GM23338 (cell line): ENCODE data around the gene CRYM. TPM values are rescaled to one million over a fixed set of nuclear protein-coding genes. Genes with fewer than 3 reads are reported as not detected.

Source experiments
- ATAC-seq: fragments of 200-7000 bp; cut with Tn5 transposase; 3 replicates; pipeline ENCODE4 v1.9.1; 2020
- DNase-seq: peaks from one replicate; pipeline ENCODE4 v3.0.0-alpha.2; 2015; ENCODE audit warnings: low spot score
- H2AFZ ChIP-seq: fragments of 200-600 bp; sonication (generic); 2 replicates; pipeline ENCODE4 v1.8.0; 2016; ENCODE audit warnings: antibody characterized with exemption, mild to moderate bottlenecking, moderate library complexity
- H3F3A ChIP-seq: fragments of 200-600 bp; sonication (generic); replicated peaks from 2 replicates; pipeline ENCODE4 v1.8.0; 2017; ENCODE audit warnings: antibody characterized with exemption, mixed run types, low read depth
- H3K27ac ChIP-seq: fragments of 200-600 bp; sonication (generic); 2 replicates; pipeline ENCODE4 v1.6.1; 2016; ENCODE audit warnings: low read depth
- H3K27me3 ChIP-seq: fragments of 200-600 bp; sonication (generic); 2 replicates; pipeline ENCODE4 v1.8.0; 2016; ENCODE audit warnings: mild to moderate bottlenecking, mixed run types, moderate library complexity; ENCODE audit not compliant: insufficient read depth
- H3K36me3 ChIP-seq: fragments of 200-600 bp; sonication (generic); 2 replicates; pipeline ENCODE4 v1.8.0; 2016; ENCODE audit warnings: mild to moderate bottlenecking; ENCODE audit not compliant: insufficient read depth
- H3K4me1 ChIP-seq: fragments of 200-600 bp; sonication (generic); 2 replicates; pipeline ENCODE4 v1.8.0; 2016; ENCODE audit warnings: mild to moderate bottlenecking, moderate library complexity; ENCODE audit not compliant: insufficient read depth
- H3K4me2 ChIP-seq: fragments of 200-600 bp; sonication (generic); 2 replicates; pipeline ENCODE4 v1.7.1; 2017; ENCODE audit warnings: mixed run types
- H3K4me3 ChIP-seq: fragments of 200-600 bp; sonication (generic); 2 replicates; pipeline ENCODE4 v1.6.1; 2016; ENCODE audit warnings: mixed run types
- H3K79me2 ChIP-seq: fragments of 200-600 bp; sonication (generic); replicated peaks from 2 replicates; pipeline ENCODE4 v1.8.0; 2017; ENCODE audit warnings: mild to moderate bottlenecking; ENCODE audit not compliant: insufficient read depth
- H3K9me2 ChIP-seq: fragments of 200-600 bp; sonication (generic); 2 replicates; pipeline ENCODE4 v1.8.0; 2017; ENCODE audit not compliant: insufficient read depth
- H4K20me1 ChIP-seq: fragments of 200-600 bp; sonication (generic); replicated peaks from 2 replicates; pipeline ENCODE4 v1.8.0; 2017; ENCODE audit warnings: mild to moderate bottlenecking; ENCODE audit not compliant: insufficient read depth
- H3K27ac Mint-ChIP-seq: 2 replicates; pipeline ENCODE4 v1.8.0; 2020; ENCODE audit warnings: inconsistent platforms, mild to moderate bottlenecking, moderate library complexity, mixed read lengths
- H3K27me3 Mint-ChIP-seq: 3 replicates; pipeline ENCODE4 v1.8.0; 2022; ENCODE audit warnings: low read depth, mild to moderate bottlenecking, moderate library complexity, mixed read lengths, inconsistent platforms; ENCODE audit not compliant: insufficient read depth, poor library complexity
- H3K36me3 Mint-ChIP-seq: 3 replicates; pipeline ENCODE4 v1.8.0; 2021; ENCODE audit warnings: low read depth, mild to moderate bottlenecking, inconsistent platforms, moderate library complexity, mixed read lengths
- H3K4me1 Mint-ChIP-seq: 3 replicates; pipeline ENCODE4 v1.8.0; 2020; ENCODE audit warnings: mild to moderate bottlenecking, inconsistent platforms, mixed read lengths
- H3K4me3 Mint-ChIP-seq: 3 replicates; pipeline ENCODE4 v1.8.0; 2021; ENCODE audit warnings: moderate library complexity, mild to moderate bottlenecking, inconsistent platforms, mixed read lengths
- H3K9me3 Mint-ChIP-seq: 3 replicates; pipeline ENCODE4 v1.8.0; 2020; ENCODE audit warnings: moderate library complexity, mild to moderate bottlenecking, inconsistent platforms, mixed read lengths
- CREB1 ChIP-seq: fragments of 250-450 bp; sonication (Bioruptor Pico); IDR thresholded peaks from 2 replicates; pipeline ENCODE4 v1.5.0; 2020; ENCODE audit warnings: low read depth, mild to moderate bottlenecking, moderate library complexity
- EZH2phosphoT487 ChIP-seq: fragments of 200-600 bp; sonication (generic); IDR thresholded peaks from one replicate; pipeline ENCODE4 v1.8.1; 2018; ENCODE audit warnings: antibody characterized with exemption; ENCODE audit not compliant: unreplicated experiment
- REST ChIP-seq: IDR thresholded peaks from one replicate; pipeline ENCODE4 v1.6.1; 2018; ENCODE audit warnings: antibody characterized with exemption; ENCODE audit not compliant: unreplicated experiment
- STAT1 ChIP-seq: IDR thresholded peaks from one replicate; pipeline ENCODE4 v1.6.1; 2016; ENCODE audit warnings: antibody characterized with exemption; ENCODE audit not compliant: unreplicated experiment
- ZNF114 ChIP-seq: fragments of 250-450 bp; sonication (Bioruptor Pico); IDR thresholded peaks from 2 replicates; pipeline ENCODE4 v1.5.0; 2020; ENCODE audit warnings: mild to moderate bottlenecking, moderate library complexity
- ZNF331 ChIP-seq: fragments of 250-450 bp; sonication (Bioruptor Pico); IDR thresholded peaks from 2 replicates; pipeline ENCODE4 v1.5.0; 2020; ENCODE audit warnings: low read depth, mild to moderate bottlenecking, moderate library complexity
- ZNF462 ChIP-seq: fragments of 250-450 bp; sonication (Bioruptor Pico); IDR thresholded peaks from 2 replicates; pipeline ENCODE4 v1.5.0; 2020; ENCODE audit warnings: mild to moderate bottlenecking, moderate library complexity
- polyA plus RNA-seq: library from polyadenylated mRNA; unstranded; fragments of >200 nt; fragmentation: Nextera tagmentation; extraction: Ambion mirVana; gene quantifications from 2 replicates; pipeline ENCODE4 v1.2.1, GENCODE V29; 2016
- total RNA-seq: library from RNA; depleted of rRNA; stranded (reverse); fragments of >200 nt; shearing (Covaris generic); gene quantifications from 2 replicates; pipeline ENCODE4 v1.2.3, GENCODE V29; 2014

The CRYM gene
- total and polyA plus RNA-seq, 2 experiments from 2014 or later = 15.2 to 18.0 TPM

- TF ChIP-seq ZNF462 (CRISPR knock-in tag) = no peak
Observed at GRCh38 chr16:21214086-21214485, 64.0 kb downstream of the CRYM start (continued).

GRCh38 chr16:21211486-21211885, 66.6 kb downstream of the CRYM start, which contains the start of gene ZP2:
ZP2 (minus strand) TSS chr16:21211574; CDS start chr16:21211547, 27 bp downstream.
- no peaks in the 10 kb centered on the region for H4K20me1 ChIP-seq
- no peaks in the 10 kb centered on the region; the same call in 1 of the 2 replicates for H3K9me2 ChIP-seq
- no peaks in the 10 kb centered on the region for H3K36me3 Mint-ChIP-seq
- peak within 1 kb of the TSS; percentile 63; the same call in 1 of the 2 replicates for H2AFZ ChIP-seq
- H3K27ac ChIP-seq = no peak within 1 kb of the TSS
- H3K4me1 Mint-ChIP-seq = peaks cover 3% of the 10 kb centered on the region; the same call in 1 of the 3 replicates
- H3K4me3 ChIP-seq = no peak within 1 kb of the TSS
- H3K27me3 ChIP-seq = no peaks in the 10 kb centered on the region
- no peak within 1 kb of the TSS for H3K4me2 ChIP-seq
- DNase-seq (peak; percentile 18), ATAC-seq (no peak; the same call in 2 of the 3 replicates)
- no peak within 1 kb of the TSS for H3K4me3 Mint-ChIP-seq
- H3F3A ChIP-seq = no peaks in the 10 kb centered on the region
- no peaks in the 10 kb centered on the region for H3K36me3 ChIP-seq
- H3K4me1 ChIP-seq = peaks cover 7% of the 10 kb centered on the region; the same call in 1 of the 2 replicates
- H3K79me2 ChIP-seq = no peaks in the 10 kb centered on the region
- H3K9me3 Mint-ChIP-seq = no peaks in the 10 kb centered on the region
- peaks cover 4% of the 10 kb centered on the region for H3K27me3 Mint-ChIP-seq
- H3K27ac Mint-ChIP-seq = no peak within 1 kb of the TSS
- TF ChIP-seq ZNF114 (CRISPR knock-in tag) (no peak), EZH2phosphoT487 (no peak), ZNF331 (CRISPR knock-in tag) (no peak), STAT1 (no peak), CREB1 (no peak), REST (no peak)
